HG02870 (cell line): Measurements from ENCODE around the gene SEC31A.
"Not testable (repeated sequence)": the region's sequence is repeated elsewhere in the genome, so short reads cannot be mapped to it uniquely, and the experiment has no call there.

Experiments used
- ATAC-seq: cut with Tn5 transposase; IDR thresholded peaks from one replicate; pipeline ENCODE4 v1.9.1; 2021; ENCODE audit warnings: mild to moderate bottlenecking, moderate library complexity; ENCODE audit not compliant: unreplicated experiment

The SEC31A gene

DNA sequence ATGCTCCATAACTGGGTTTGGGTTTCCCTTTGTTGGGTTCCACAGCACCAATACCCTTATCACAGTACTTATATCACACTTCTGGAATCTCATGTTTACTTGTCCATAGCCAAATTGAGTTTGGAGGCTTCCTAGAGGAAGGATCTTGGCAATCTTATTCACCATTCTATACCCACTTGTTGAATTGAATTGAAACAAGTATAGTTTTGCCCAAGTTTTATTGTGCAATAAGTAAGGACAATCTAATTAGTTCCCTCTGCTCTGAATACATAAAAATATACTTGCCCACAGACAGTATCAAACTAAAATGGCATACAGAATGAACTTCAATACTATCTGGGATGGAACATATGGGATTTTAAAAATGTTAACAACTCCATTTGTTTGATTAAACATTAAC lies 40.3 kb downstream of the SEC31A start:
- no peak for ATAC-seq

DNA sequence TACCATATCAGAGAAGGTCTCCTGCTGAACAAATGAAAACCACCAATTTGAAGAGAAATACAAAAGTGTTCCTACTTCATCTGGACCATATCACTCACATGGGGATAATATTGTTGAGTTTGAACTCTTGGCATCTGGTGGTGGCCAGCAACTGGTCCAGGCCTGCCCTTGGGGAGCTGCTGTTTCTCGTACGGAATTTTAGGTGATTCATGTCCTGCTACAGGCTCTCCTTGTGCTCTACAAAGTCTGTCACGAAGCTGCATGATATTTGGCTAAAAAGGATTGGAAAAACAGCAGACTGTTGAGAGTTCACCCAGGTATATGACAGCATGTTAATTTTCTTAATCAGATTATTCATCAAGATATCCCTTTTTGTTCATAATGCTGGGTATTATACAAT lies 42.2 kb downstream of the SEC31A start:
- ATAC-seq, result no peak

DNA sequence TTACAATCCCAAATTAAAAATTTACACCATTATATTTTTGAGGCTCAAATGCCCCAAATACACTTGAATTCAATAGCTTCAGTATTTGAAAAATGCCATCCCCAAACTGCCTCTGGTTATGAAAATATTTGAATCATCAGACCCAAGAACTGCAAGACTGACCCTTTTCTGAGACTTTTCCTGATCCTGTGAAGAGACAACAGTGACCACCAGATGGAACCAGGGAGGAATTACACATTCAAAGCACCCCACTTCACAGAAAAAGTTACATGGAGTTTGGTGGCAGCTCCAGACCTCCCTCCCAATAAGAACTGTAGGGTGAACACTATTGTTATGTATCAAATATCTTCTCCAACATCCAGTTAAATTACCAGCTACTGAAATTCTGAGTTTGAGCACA lies 48.4 kb downstream of the SEC31A start:
- ATAC-seq, result no peak

DNA sequence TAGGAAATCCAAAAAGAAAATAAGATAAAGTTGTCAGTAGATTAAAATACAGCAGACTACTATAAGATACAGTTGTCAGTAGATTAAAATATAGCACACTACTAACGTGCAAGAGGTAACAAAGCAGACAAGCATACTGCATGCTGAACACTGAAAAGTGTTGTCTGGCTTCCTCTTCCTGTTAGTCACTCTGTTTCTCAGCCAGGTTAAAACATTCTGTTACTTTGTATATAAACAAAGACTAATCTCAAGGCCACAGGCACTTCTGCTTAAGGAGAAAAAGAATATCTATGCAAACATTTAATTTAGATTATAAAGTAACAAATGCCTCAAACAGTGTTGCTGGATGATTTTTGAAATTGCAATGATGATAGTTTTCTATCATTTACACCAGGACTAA lies 51.3 kb downstream of the SEC31A start:
- no peak for ATAC-seq

DNA sequence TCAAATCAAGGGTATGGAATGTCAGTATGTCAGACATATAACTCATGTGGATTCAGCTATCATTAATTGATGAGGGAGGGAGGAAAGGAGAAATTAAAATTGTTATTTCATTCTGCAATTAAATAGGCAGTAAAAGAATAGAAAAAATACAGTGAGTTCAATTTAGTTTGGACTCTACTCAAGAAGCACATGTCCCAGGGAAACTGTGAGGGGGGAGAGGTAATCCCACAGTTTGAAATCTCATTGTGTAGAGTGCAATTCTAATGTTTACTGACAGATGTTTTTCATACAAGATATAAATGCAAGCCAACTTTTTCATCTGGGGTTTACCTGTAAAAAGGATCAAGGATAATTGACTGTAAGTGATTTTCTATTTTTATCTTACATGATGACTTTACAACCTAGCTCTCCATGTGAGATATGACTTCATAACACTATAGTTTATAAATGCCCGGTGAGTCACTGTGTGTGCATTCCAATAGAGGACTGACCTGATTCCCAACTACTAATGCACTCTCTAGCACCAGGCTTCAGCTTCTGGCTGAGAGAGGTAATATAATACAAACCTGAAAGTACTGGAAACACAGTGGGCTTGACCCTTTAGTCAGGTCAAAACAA lies 57.1 kb downstream of the SEC31A start:
- ATAC-seq, result no peak

DNA sequence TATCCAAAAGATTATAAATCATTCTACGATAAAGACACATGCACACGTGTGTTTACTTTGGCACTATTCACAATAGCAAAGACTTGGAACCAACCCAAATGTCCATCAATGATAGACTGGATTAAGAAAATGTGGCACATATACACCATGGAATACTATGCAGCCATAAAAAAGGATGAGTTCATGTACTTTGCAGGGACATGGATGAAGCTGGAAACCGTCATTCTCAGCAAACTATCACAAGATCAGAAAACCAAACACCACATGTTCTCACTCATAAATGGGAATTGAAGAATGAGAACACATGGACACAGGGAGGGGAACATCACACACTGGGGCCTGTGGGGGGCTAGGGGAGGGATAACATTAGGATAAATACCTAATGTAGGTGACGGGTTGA lies 57.9 kb downstream of the SEC31A start:
- ATAC-seq, result not testable (repeated sequence)

DNA sequence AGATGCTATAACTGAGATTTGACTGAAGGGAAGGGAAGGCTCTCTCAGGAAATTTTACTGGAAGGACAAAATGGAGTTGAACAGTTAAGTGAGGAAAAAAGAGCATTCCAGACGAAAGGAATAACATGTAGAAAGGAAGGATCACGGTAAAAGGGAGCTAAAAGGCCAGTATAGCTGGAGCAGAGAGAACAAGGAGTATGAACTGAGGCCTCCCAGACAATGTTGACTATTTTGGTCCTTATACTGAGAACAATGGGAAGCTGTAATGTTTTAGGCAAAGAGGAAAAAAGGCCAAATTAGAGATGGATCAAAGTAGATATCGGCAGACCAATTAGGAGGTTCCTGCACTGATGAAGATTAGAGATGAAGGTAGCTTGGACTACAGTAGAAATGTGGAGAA lies 65.5 kb downstream of the SEC31A start:
- ATAC-seq, result no peak

DNA sequence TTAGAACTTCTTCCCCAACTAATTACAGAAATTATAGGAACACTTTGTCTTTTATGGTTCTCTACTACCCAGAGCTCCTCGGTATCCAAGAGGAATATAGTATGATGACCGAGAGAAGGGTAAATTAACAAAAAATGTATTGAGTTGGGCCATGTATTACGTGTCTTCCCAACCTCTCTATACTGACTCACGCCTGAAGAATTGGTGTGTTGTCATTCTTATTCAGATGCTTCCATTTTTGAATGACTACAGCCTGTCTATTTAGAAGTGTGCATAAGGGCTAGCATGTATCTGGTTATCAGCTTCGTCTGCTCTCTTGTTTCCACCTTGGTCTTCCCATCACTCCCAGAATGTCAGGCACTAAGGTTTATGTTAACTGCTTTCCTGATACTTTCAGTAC lies 67.9 kb downstream of the SEC31A start:
- no peak for ATAC-seq

DNA sequence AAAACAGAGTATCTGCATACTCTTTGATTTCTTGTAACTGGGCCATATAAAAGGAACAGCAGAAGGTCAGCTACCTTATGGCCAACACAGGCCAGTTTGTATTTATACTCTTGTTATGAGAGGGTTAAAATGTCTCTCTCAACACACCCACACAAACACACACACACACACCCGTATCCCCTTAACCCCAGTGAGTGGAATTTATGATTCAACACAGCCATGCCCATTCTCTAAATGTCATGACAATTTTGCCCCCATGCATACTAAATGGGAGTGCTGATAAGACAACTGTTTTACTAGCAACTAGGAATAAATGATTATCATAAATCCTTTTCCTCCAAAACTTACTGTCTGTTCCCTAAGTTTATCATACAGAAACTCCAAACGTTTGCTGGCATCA lies 70.3 kb downstream of the SEC31A start:
- no peak for ATAC-seq

DNA sequence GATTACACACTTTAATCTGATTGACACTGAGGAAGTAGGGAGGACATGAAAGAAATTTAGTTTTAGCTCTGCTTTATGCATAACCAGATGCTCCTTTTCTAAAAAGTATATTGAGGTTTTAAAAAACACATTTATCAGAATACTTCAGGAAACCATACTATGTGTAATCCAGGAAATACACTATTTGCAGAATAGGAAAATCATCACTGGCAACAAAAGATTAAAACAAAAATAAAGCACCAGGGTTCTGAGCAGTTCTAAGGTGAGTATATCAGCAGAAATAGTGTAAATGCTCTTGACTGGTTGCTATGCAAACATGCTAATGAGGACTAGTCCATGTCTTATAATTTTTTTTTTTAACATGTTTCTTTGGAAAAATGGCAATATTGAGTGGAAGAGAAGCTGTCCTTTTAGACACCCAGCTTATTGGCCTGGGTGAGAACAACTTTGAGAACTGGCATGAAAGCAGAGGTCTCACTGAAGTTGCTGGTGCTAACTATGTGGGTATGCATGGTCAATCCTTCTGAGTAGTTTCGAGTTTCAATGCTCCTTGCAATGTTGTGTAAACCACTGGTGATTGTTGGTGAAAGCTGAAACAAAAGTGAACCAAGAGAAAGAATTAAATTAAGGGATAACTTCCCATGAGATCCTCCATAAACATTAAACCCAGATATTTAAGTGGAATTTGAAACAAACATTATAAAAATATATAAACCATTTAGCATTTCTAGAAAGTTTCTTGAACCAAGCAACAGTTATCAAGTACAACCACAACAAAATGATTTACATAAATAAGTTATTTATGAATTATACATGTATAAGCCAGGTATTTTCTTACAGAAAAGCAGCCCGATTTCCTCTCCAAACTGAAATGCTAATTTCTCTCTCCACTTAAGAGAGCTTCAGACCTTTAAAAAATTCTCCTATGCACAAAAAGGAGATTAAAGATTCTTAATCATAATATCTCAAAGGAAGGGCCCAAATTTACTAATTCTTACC lies 72.0 kb downstream of the SEC31A start:
- no peak for ATAC-seq

DNA sequence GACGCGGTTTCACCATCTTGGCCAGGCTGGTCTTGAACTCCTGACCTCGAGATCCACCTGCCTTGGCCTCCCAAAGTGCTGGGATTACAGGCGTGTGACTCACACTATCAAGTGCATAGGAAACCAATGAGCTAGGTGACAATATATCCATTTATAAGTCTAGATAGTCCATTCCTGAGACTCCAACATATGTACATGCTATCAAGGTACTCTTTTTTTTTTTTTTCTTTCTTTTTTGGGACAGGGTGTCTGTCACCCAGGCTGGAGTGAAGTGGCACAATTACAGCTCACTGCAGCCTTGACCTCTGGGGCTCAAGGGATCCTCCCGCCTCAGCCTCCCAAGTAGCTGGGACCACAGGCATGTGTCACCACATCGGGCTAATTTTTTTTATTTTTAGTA lies 74.1 kb downstream of the SEC31A start:
- not testable (repeated sequence) for ATAC-seq

DNA sequence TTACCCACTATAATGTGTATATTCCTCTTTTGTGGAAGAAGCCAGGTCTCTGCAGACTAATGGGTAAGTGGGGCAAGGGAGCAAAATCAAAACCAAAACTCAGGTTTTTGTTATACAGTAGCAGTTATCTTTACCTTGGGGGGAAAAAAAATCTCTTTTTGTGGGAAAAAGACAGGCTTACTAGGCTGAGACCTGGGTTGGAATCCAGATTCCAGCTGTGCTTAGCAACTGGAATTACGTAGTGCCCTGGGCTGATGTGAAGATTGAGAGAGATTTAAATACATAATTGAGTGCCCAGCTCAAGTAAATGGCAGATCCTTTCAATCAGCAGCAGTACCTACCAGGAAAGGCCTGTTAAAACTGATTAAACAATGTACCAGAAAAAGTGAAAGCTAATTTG lies 76.9 kb downstream of the SEC31A start:
- no peak for ATAC-seq

DNA sequence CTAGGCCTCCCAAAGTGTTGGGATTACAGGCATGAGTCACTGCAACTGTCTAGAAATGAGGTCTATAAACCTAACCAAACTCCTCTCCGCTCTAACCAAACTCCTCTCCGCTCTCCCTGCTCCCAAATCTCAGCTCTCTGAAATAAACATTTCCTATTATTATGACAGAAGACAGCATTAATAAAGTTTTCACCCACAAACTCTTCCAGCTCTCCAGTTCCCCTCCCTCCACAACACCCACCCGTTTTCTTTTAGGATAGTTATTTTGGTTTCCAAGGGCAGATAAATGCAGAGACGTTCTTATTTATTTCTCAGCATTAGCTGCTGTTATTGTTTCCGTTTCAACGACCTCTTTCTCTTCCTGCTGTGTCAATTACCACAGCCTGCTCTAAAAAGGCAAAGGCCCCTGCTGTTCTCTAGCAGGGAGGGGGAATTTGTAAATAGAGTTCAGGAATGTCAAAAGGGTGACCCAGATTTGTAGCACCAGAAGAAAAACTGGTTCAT lies 79.1 kb downstream of the SEC31A start:
- no peak for ATAC-seq

DNA sequence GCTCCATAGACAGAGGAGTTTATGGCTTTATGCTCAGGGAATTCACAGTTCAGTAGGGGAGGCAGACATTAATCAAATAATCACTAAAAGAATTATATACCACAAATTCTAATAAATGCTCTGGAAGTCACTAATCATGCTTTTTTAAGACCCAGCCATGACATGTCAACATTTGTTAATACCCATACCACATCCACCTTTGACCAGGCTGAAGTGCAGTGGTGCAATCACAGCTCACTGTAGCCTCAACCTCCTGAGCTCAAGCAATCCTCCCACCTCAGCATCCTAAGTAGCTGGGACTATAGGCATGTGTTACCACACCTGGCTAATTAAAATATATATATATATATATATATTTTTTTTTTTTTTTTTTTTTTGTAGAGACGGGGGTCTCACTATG lies 79.6 kb downstream of the SEC31A start:
- ATAC-seq, result no peak

DNA sequence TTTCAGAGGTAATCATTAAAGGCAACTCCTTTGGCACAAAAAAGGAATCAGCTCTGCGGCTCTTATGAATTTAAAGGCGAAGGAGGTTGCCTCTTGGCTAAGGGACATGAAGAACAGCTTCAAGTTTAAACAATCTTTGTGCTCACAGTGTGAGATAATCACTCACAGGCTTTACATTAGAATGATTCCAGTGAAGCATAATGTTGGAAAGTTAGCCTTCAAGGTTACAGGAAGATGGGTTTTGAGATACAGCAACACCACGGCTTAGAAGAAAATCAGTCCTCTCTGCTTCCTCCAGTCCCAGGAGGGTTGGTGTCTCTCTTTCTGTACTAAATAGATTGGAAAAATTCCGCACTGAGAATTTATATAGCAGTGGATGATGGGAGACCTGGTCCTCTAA lies 80.8 kb downstream of the SEC31A start:
- ATAC-seq, result no peak

DNA sequence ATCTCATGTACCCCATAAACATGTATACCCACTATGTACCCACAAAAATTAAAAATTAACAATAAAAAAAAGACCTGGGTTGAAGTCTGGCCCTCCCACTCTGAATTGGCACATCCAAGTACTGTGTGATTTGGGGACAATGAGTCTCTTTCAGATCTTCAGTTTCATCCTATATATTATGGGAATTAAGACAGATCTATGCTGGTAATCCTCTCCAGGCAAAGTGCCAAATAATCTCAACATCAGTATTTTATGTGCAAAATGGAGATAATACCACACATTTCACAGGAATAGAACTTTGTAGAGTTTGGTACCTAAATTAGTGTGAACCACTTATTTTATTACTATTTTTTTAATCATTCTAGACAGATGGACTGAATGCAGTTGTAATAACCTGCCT lies 81.3 kb downstream of the SEC31A start:
- ATAC-seq, result no peak

DNA sequence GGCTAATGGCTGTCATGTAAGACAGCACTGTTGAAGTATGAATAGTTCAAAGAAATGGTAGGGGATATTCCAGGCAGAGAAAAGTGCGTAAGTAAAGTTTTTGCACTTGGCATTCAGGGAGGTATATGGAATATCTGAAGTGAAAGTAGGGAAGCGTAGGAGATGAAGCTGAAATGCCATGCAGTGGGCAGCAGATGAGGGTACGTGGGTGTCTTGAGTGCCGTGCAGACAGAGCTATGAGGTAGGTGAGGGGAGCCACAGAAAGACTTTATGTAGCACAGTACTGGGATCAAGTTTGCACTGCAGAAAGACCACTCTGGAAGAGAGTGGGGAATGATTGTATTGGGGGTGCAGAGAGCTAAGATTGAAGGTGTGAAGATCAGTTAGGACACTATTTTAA lies 87.2 kb downstream of the SEC31A start:
- no peak for ATAC-seq

DNA sequence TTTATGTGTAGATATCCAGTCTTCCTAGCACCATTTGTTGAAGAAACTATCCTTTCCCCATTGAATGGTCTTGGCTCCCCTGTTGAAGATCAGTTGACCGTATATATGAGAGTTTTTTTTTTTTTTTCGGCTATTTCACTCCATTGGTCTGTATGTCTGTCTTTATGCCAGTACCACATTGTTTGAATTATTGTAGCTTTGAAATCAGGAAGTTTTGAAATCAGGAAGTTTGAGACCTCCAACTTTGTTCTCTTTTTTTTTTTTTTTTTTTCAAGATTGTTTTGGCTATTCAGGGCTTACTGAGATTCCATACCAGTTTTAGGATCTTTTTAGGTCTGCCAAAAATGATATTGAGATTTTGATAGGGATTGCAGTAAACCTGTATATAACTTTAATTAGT lies 88.0 kb downstream of the SEC31A start:
- ATAC-seq, result no peak

DNA sequence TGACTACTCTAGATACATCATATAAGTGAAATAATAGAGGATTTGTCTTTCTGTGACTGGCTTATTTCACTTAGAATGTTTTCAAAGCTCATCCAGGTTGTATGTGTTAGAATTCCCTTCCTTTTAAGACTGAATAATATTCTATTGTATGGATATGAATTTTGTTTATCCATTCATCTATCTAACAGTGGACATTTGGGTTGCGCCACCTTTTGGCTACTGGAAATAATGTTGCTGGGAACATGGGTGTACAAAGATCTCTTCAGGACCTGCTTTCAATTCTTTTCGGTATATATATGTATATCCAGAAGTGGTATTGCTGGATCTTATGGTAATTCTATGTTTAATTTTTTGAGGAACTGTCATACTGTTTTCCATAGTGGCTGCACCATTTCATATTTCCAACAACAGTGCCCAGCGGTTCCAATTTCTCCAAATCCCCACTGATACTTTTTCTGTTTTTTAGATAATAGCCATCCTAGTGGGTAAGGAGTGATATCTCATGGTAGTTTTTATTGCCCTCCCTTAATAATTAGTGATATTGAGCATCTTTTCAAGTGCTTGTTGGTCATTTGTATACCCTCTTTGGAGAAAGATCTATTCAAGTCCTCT lies 88.9 kb downstream of the SEC31A start:
- ATAC-seq, result no peak

DNA sequence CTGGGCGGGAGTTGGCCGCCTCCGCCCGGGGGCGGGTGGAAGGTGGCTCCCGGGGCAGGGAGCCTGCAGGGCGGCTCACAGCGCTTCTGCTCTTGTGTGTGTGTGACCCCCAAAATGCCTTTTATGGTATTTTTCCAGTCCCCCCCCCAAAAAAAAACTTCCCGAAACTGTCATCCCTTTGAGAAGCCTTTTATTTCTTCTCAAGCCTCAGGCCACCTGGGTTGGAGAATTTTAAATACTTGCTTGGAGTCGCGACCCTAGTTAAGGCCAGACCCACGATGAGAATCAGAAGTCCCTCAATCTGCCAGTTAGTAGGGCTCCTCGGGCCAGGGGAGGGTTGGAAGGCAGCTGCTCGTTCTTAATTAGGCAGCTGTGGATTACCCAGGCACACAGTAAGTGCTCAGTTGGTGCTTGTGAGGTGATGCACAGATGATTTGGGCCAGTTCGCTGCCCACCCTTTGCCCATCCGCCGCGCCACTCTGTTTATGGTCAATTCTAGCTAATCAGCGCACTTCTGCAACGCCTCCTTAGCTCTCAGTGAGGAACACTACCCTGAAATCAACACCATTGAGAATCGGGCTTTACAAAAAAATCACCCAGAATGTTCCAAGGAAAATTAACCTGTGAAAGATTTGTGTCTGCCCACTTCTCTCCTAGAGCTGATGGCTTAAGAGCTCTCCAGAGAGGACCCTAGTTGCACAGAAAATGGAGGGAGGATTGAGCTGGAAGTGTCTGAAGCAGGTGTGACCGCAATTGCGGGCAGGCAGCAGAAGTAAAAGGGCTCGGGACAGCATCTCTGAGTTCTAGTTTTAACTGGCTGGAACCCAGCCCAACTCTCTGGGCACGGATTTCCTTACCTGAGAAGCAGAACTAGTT lies 91.7 kb downstream of the SEC31A start:
- peak; percentile 30 for ATAC-seq
